GM10266 (cell line): ENCODE results near the gene FMN2.

Source experiments
- DNase-seq: peaks from one replicate; pipeline ENCODE4 v3.0.0; 2012; ENCODE audit errors: extremely low spot score
- CTCF ChIP-seq: IDR thresholded peaks from 2 replicates; pipeline ENCODE4 v1.5.1; 2012; ENCODE audit warnings: mild to moderate bottlenecking, low read depth; ENCODE audit not compliant: control insufficient read depth, insufficient read depth; ENCODE audit errors: missing control alignments

The FMN2 gene

DNA sequence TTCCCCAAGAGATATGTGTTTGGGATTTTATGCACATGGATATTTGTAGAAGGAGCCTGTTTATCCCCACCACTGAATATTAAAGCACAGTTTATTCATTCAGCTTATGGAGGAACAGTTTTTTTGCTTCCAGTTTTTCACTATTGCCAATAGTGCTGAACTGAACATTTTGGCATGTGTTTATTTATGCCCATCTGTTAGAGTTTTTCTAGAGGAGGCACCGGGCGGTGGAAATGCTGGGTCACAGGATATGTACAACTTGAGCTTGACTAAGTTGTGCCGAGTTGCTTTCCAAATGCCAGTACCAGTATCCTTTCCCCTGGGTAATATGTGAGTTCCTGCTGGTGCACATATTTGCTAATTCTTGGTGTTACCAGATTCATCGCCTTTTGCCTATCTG, 409.0 kb downstream of the FMN2 start:
- no peak for TF ChIP-seq CTCF
- DNase-seq: no peak

DNA sequence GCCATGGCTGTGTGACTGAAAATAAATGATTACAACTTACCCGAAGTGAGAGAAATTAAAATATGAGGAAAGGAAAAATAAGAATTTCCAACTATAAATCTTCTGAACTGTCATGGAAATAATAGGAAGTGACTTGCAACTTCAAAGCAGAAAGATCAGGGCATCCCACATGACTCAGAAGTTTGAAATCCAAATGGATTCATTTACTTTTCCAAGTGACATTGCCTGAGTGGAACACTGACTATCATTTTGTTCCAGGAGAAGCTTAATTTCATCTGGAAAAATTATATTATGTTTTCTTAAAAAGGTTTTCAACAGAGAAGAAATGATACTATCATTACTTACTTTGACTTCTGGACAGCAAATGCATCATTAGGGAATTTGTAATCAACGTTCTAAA, 409.4 kb downstream of the FMN2 start:
- TF ChIP-seq CTCF: no peak
- DNase-seq: no peak

GRCh38 chr1:240503036-240503435, 411.4 kb downstream of the FMN2 start:
- DNase-seq: no peak
- no peak for TF ChIP-seq CTCF

DNA sequence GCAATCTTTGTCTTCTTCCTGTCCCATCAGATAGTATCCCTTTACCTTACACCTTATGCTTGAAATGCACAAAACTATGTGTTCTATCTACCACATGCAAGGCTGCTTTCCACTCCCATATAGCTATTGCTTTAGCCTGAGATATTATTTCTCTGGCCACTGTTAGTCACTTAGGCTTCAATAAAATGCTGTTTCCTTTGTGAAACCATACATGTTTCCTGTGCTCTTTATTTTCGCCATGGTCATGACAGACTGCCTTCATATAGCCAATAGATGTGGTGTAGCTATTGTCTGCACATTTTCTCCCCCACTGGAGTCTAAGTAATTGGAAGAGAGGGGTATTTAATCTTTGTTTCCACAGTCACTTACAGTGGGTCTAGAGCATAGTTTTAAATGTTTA, 411.9 kb downstream of the FMN2 start:
- no peak for TF ChIP-seq CTCF
- no peak for DNase-seq

GRCh38 chr1:240506176-240506575, 414.5 kb downstream of the FMN2 start:
- no peak for DNase-seq
- no peak for TF ChIP-seq CTCF

GRCh38 chr1:240508201-240508600, 416.5 kb downstream of the FMN2 start:
- no peak for DNase-seq
- TF ChIP-seq CTCF: no peak

DNA sequence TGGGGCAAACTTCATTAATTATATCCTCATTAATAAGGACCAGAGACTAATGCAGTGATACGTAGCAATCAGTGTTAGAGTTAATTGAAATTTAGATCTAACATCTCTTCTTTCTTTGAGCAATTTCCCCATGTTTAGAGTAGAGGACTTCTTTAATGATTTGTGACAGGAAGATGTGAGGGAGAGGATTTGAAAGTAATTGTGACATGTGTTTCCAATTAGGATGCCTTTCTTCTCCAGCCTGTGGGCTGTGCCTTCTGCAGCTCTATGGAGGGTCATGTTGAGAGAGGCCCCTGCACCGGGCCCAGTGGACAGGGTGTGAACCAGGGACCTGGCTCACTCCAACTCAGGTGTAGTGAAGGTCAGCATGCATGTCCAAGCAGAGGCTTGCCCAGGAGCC, 417.3 kb downstream of the FMN2 start:
- TF ChIP-seq CTCF: no peak
- DNase-seq: no peak
